ENCODE measurements around the gene HOGA1.

The HOGA1 gene

GRCh38 chr10:97580421-97581367, 3.5 kb upstream of the HOGA1 start:
- no peak for DNase-seq (ENCODE audit: low spot score)

DNA sequence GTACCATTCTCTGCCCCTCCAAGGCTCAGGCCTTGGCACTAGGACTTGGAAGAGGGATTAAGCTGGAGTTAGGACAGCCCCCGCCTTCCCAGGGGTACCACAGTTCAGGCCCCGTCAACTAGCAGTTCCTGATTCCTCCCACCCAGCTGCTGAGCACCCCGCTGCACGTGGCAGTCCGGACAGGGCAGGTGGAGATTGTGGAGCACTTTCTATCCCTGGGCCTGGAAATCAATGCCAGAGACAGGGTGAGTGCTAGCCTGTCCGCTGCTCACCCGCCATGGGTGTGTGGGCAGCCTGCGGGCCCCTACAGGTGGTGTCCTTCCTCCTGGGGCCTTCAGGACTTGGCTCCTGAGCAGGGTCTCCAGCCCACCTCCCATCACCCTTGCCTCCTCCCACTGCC, 2.0 kb upstream of the HOGA1 start:
- DNase-seq (ENCODE audit: low spot score), result no peak

DNA sequence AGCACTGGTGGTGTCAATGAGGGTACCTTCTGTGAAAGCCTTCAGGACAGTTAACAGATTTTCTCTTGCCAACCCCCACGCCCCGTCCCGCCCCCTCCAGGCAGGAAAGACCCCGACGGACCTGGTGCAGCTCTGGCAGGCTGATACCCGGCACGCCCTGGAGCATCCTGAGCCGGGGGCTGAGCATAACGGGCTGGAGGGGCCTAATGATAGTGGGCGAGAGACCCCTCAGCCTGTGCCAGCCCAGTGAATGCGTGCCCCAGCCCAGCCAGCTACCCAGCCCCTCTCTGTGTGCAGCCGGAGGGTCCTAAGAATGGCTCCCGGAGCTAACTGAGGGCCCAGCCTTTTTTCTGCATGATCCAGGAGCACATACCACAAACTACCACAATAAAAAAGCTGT, 713 bp upstream of the HOGA1 start:
- no peak for DNase-seq (ENCODE audit: low spot score)

DNA sequence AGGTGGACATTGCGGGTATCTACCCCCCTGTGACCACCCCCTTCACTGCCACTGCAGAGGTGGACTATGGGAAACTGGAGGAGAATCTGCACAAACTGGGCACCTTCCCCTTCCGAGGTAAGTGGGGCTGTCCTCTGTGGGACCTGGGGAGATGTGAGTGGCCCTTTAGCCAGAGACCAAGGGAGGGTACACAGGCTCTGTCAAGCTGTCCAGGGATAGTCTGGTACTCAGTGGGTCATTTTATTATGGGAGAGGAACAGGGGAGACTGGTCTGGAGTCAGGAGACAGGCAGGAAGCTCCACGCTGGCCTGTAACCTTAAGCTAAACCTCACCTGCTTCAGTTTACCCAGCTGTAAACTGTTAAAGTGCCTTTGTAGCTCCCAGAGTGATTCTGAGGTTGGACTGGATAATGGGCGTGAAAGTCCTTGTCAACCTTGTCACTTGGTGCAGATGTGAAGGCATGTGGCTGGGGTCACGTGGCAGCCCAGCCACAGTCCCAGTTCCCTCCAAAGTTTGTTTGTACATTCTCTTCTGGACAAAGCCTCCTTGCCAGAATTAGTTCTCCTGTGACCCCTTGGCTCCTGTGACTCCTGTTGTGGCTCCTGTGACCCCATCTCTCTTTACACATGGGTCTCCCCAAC, 729 bp downstream of the HOGA1 start:
- no peak for DNase-seq (ENCODE audit: low spot score)

DNA sequence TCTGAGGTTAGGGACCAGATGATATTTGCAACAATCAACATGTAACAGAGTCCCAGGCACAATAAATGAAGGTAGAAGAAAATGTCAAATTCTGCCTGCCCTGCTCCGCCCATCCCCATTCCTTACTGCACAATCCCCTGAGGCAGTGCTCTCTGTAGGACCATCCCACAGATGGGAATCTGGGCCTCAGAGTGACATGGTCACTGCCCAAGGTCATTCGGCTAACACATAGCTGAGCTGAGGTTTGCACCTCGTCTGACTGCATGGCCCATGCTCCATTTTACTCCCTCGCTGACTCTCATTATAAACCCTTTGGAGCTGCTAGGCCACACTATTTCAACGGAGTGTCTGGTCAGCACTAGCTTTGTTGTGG, 1.2 kb downstream of the HOGA1 start:
- no peak for DNase-seq (ENCODE audit: low spot score)

DNA sequence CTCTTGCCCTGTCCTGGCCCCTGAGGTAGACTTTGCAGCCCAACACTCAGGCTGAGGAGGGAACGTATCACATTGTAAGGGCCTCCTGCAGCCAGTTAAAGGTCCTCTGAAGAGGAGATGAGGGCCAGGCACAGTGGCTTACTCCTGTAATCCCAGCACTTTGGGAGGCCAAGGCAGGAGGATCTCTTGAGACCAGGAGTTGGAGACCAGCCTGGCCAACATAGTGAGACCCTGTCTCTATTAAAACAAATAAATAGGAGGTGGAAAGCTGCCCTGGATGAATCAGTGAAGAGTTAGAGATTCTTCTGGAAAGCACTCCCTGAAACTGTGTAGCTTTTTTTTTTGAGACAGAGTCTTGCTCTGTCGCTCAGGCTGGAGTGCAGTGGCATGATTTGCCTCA, 3.0 kb downstream of the HOGA1 start:
- DNase-seq (ENCODE audit: low spot score), result no peak

- no peak for DNase-seq (ENCODE audit: low spot score)
Measured at GRCh38 chr10:97589479-97589878, 5.3 kb downstream of the HOGA1 start, which contains the start of gene C10orf62. TSS of gene C10orf62 (plus strand) at chr10:97589721. CDS start at chr10:97589898, 177 bp downstream.

- no peak for DNase-seq (ENCODE audit: low spot score)
Measured at GRCh38 chr10:97590082-97590747, 6.0 kb downstream of the HOGA1 start.

DNA sequence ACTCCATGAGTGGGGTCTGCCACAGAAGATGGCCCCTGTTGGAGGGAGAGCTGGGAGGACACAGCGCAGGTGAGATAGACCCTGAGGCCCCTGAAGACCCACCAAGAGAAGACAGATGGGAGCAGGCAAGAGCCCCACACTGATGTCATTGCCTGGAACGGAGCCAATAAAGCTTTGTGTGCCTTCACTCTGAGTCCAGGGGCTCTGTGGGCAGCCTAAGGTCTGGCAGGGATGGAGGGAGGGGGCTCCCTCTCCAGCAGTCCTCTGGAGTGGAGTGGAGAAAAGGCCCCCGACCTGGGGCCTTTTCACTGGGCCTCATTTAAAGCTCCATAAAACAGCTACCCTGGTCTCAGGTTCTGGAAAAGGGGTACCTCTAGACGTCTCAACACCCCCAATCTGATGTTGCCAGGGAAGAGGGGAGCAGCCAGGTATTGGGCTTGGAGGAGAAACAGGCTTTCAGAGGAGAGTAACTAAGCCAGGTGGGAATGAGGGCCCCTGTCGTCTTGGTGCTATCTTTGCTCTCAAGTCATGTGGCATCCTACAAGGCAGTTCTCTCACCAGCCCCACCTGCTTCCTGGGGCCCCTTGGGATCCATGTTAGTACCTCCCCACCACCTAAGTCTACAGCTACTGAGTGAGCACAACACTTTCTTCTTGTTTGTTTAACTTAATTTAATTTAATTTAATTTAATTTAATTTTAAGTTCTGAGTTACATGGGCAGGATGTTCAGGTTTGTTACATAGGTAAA, 6.7 kb downstream of the HOGA1 start:
- no peak for DNase-seq (ENCODE audit: low spot score)

GRCh38 chr10:97593421-97593820, 9.2 kb downstream of the HOGA1 start:
- no peak for DNase-seq (ENCODE audit: low spot score)

- DNase-seq (ENCODE audit: low spot score), result no peak
Measured at GRCh38 chr10:97596101-97597082, 12.2 kb downstream of the HOGA1 start.

DNA sequence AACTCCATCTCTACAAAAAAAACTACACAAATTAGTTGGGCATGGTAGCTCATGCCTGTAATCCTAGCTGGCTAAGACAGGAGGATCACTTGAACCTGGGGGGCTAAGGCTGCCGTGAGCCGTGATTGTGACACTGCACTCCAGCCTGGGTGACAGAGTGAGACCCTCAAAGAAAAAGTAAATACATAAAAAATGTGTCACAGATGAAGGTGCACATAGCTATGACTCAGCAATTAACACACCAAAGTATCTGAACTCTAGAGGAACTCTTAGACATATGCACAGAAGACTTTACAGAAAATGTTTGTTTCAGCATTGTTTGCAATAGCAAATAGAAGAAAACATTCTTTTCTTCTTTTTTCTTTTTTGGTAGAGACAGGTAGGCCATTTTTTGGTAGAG, 13.6 kb downstream of the HOGA1 start:
- peak; percentile 23 for DNase-seq (ENCODE audit: low spot score)

- no peak for DNase-seq (ENCODE audit: low spot score)
Measured at GRCh38 chr10:97598407-97599271, 14.4 kb downstream of the HOGA1 start.

DNA sequence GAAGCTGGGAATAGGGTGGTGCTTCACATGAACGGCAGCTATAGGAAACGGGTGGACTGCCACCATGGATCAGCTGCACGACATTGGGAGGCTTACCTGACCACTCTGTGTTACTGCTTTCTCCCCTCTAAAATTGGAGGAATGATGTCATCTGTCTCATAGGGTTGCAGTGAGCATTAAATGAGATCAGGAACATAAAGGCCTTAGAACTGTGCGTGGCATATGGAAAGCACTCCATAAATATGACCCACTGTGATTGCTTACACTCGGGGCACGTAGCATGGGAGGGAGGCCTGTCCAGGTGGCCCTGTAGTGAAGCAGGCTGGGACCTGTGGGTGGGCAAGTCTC, 15.1 kb downstream of the HOGA1 start:
- DNase-seq (ENCODE audit: low spot score), result no peak

GRCh38 chr10:97600616-97601015, 16.4 kb downstream of the HOGA1 start:
- DNase-seq (ENCODE audit: low spot score), result no peak

- DNase-seq (ENCODE audit: low spot score), result no peak
Measured at GRCh38 chr10:97601268-97602215, 17.4 kb downstream of the HOGA1 start.

DNA sequence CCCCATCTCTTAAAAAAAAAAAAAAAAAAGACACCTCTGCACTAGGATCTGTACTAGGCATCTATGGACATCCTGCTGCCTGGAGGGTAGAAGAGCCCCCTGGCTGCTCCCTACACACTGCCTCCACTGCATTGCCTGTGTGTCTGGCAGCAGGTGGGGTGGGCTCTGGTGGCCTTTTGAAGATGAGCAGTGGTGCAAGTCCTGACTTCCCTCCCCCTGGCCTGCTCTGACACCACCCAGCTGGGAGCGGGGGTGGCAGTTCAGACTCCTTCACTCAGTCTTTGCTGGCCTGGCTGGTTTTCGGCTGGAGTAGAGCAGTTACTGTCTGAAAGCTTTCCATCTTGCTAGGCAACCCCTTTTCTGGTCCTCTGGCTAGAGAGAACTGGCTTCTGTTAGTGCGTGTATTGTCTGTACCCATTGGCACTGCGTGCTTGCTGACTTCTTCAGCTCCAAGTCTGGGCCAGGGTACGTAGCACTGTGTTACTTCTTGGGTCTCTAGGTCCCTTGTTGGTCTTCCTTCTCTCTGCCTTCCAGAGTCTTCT, 23.0 kb downstream of the HOGA1 start:
- no peak for DNase-seq (ENCODE audit: low spot score)

DNA sequence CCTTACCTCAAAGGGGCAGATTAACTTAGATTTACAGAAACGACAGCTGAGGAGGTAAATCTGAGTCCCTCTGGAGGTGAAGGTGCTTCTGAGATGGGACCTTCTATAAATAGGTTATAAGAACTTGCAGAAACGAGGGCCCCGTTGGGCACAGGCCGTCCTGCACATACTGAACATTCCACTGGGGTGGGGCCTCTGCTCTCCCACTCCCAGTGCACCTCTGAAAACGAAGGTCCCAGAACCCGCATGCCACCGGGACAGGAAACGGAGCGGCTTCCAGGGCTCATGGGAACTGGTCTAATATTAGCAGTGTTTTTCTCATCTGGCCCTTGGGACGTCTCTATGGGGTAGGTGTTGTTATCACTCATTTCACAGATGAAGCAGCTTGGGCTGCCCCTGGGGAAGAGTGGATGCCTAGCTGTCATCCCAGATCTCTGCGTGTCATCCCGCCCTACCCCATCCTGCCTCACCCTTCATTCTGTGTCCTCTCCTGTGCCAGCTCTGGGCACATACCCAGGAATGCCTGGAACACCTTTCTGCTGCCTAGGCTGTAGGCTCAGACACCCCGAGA, 24.9 kb downstream of the HOGA1 start:
- no peak for DNase-seq (ENCODE audit: low spot score)

All from hematopoietic multipotent progenitor cell treated with erythropoietin and hydrocortisone succinate and interleukin-3 and kit ligand, for 17 days (in vitro differentiated cells).